Stimulated activated naive CD4-positive, alpha-beta T cell (primary cell): Measurements from ENCODE around the gene POLE3.
"Not testable (repeated sequence)": the region's sequence is repeated elsewhere in the genome, so short reads cannot be mapped to it uniquely, and the experiment has no call there.

Experiments
- DNase-seq, 6 experiments: peaks; one replicate each; lab custom pipeline; 2025; lab: John Stamatoyannopoulos, UW

The POLE3 gene, protein sequence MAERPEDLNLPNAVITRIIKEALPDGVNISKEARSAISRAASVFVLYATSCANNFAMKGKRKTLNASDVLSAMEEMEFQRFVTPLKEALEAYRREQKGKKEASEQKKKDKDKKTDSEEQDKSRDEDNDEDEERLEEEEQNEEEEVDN

DNA sequence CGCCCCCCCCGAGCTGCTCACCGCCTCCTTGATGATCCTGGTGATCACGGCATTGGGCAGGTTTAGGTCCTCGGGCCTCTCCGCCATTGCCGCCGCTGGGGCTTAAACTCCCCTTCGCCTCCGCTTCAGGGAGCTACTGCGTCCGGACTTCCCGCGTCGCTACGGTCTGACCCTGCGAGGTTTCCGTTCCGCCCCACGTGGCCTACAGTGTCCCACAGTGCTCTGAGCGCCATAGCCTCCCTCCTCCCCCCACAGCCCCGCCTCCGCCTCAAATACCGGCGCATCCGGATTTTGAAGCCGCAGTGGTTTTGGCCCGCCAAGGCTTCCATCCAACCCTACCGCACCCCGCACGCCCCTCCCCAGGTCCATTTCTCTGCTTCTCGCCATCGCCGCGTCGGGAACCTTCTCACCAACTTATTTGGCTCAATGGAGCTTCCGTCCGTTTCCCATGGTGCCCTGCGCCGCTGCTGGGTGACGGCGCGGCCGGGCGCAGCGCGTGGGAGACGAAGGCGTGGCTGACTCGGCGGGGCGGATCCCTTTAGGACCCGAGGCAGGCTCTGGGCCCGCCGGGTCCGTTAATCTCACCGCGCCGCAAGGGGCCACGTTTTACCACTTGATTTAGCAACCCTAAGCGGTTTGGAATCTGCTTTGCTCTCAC, at the start of gene POLE3, which contains the start of gene C9orf43:
POLE3 (minus strand) TSS at position 469 of the 658 bp plus-strand sequence; CDS start at position 87, 382 bp downstream.
C9orf43 (plus strand) TSS at position 541 of the 658 bp plus-strand sequence. CDS start 2,747 bp downstream, outside the sequence.
- DNase-seq: peak; percentile 88 to 98 (median 94)

DNA sequence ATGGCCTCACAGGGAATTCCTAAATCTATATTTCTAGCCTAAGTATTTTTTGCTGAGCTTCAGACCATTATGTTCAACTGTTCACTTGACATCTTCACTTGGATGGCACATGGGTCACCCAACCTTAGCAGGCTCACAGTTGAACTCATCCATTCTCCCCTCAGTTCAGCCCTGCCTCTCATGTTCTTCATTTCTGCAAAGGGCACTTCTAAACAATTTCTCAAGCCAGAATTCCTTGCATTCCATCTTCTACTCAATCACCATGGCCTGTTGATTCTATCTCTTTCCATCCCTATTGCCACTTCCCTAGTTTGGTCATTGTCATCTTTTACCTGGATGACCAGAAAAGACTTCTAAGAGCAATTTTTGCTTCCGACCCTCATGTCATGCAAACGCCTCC, 45.8 kb upstream of the POLE3 start:
- no peak for DNase-seq

- no peak for DNase-seq
Measured at GRCh38 chr9:113454914-113455761, 44.7 kb upstream of the POLE3 start.

GRCh38 chr9:113452113-113452605, 41.7 kb upstream of the POLE3 start:
- no peak for DNase-seq

GRCh38 chr9:113449376-113449775, 38.9 kb upstream of the POLE3 start:
- no peak for DNase-seq

GRCh38 chr9:113446323-113446740, 35.9 kb upstream of the POLE3 start:
- DNase-seq: peak in 3 of 6 experiments; percentile 40 to 56 (median 40)

DNA sequence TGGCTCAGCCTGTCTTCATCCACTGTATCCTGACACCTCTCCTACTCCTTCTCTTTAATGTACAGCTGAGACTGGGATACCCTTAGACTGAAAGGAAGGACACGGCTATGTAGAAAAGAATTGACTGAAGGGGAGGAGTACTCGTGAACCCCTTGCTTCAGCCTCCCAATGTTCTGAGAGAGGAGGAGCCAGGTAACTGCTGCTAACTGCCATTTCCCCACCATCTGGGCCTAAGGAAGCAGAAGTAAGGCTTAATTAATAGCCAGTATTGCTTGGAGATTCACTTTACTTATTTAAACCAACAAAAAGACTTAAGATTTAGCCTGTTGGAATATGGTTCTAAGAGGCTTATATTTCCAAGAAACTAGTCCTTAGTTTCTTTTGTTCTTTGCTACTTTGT, 34.3 kb upstream of the POLE3 start:
- DNase-seq: no peak

- not testable (repeated sequence) for DNase-seq
Measured at GRCh38 chr9:113437716-113438115, 27.2 kb upstream of the POLE3 start.

GRCh38 chr9:113436728-113437515, 26.4 kb upstream of the POLE3 start:
- no peak for DNase-seq

DNA sequence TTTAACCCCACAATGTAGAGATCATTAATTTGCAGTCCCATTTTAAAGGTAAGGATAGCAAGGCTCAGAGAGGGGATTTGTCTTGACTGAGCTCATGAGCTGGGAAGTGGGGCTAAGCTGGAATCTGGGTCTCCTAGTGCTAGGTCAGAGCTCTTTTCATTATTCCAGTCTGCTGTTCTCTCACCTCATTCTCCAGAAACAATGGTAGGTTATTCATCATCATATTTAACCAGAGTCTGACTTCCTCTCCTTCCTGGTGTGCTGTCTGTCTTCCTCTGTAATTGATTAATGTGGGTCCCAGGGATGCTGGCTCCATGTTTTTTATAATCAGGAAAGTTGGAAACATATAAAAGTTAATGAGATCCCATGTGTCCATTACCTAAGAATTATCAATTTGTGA, 20.7 kb upstream of the POLE3 start:
- DNase-seq: no peak

DNA sequence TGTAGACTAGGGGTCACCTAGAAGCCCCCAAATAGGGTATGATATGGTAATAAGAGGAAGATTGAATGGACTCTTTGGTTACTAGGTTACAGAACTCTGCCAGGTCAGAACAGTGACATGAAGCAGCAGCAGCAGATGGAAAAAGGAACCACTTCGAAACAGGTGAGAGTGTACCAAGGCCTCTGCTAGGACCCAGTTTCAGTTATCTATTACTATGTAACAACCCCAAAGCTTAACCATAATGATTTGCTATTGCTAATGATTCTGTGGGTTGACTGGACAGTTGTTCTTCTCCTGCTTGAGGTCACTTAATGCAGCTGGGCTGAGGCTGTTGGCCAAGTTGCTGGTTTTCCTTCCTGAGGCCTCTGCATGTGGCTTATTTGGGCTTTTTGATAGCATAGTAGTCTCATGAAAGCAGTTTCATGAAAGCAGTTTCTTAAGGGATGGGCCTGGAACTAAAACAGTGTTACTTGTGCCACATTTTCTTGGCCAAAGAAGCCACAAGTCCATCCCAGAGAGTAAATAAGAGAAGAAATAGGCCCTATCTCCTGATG, 17.7 kb upstream of the POLE3 start:
- DNase-seq: no peak

- DNase-seq: no peak
Measured at GRCh38 chr9:113427629-113428028, 17.2 kb upstream of the POLE3 start.

DNA sequence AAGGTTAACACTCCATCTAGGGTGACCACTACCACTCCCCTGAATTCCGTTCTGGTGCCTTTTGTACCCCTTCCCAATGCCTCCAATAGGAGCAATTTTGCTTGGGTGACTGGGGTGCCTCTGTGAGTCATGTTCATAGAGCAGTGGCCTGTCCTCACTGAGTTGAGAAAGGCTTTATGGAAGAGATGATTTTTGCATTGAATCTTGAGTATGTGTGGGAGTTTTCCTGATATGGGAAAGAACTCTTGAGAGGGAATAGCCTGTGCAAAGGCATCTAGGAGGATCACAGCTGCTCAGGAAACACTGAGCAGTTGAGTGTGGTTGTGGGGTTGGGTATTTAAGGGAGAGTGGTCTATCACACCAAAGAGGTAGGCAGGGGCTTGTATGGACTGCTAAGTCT, 16.2 kb upstream of the POLE3 start:
- no peak for DNase-seq

DNA sequence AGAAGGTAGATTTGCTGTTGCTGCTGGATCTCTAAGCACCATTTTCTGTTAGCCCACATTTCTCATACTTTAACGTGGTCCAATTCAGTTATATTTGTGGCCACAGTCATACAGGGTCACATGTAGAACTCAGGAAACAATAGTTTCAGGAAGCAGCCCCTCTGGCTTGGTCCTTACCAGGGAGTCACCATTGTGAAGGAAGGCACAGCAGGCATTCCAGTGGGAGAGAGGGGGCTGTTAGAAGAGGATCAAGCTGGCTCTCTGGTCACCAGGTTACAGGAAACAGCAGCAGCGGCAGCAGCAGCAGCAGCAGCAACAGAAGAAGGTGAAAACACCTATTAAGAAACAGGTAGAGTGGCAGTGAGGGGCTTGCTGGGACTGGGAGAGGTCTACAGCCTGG, 14.6 kb upstream of the POLE3 start:
- no peak for DNase-seq

DNA sequence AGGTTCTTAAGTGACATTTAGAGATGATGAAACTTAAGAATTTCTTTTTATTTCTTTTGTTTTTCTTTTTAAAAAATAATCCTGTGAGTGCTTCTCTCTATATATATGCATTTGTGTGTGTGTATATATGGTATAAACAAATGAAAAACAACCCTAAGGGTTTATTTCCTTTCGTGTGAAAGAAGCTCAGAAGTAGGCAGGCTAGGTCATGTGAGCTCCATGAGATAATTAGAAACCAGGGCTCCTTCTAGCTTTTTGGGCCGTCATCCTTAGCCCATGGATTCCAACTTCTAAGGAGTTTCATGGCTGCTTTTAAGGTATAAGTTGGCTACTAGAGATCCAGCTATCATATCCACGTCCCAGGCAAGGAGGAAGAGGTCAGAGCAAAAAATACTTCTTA, 11.3 kb upstream of the POLE3 start:
- DNase-seq: no peak

DNA sequence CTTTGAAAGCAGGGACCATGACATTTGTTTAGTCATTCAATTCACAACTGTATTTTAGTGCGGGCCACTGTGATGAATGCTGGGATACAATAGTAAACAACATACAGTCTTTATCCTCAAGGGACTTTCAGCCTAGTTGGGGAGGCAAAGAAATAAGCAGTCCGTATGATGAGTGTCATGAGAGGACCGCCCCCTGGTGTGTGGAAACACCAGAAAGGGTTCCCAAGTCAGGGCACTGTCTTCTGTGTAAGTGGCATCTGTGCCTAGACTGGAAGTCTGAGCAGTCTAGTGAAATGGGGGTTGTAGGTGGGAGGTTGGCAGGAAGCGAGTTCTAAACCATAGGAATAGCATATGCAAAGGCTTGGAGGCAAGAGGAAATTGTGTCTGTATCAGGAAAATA, 6.9 kb upstream of the POLE3 start:
- DNase-seq: no peak

DNA sequence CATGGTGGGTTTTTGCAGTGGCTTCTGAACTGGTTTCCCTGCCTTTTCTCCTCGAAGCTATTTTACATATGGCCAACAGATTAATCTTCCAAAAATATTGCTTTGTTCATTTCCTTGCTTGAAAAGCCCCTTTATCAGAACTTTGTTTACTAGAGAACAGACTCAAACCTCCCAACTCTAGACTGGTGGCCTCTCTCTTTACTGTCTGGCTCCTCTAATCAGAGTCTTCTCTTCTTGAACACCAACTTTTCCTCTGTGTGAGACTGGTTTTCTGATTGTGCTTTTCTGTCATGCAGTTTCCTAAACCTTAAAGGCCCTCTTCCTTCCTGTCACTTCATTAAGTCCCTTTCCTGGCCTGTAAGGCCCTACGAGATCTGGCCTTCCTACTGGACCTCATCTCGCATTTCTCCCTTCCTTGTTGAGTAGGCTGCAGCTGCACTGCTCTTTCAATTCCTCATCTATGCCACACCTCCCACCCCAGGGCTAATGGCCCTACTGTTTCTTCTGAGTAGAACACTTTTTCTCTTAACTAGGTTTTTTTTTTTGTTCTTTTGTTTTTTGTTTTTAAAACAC, 5.8 kb upstream of the POLE3 start:
- DNase-seq: no peak

DNA sequence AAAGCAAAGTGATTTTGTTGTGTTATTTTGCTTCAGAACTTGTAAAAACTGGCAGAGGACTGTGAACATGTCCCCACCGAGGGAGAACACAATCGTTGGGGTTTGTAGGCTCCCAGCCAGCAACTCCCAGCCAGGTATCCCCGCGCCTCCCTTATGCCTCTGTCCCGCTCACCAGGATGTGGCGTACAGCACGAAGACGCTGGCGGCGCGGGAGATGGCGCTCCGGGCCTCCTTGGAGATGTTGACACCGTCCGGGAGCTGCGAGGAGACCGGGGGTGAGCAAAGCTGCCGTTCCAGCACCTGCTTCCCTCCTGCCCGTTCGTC, 630 bp downstream of the POLE3 start:
- DNase-seq: no peak

GRCh38 chr9:113409481-113409880, 994 bp downstream of the POLE3 start:
- no peak for DNase-seq

DNA sequence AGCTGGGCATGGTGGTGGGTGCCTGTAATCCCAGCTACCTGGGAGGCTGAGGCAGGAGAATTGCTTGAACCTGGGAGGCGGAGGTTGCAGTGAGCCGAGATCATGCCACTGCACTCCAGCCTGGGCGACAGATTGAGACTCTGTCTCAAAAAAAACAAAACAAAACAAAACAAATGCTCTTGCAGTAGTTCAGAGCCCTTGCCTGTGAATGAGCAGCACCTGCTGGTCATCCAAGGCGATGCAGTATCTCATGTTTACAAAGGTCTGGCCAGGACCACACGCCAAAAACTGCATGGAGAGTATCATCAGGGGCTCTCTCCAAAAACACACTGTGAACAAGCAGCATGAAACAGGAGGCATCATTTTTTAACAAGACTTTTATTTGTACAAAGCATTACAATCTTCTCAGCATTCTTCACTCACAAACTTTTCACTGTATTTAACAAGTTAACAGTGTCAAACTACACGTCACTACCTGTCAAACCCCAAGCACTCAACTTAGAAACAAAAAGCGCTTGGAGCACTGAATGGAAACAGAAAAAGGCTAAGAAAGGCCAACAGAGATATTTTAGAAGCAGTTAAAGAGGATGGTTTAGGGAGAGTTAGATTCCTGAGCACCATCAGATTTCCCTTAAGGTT, 3.5 kb downstream of the POLE3 start:
- peak; percentile 26 to 59 (median 48) for DNase-seq

DNA sequence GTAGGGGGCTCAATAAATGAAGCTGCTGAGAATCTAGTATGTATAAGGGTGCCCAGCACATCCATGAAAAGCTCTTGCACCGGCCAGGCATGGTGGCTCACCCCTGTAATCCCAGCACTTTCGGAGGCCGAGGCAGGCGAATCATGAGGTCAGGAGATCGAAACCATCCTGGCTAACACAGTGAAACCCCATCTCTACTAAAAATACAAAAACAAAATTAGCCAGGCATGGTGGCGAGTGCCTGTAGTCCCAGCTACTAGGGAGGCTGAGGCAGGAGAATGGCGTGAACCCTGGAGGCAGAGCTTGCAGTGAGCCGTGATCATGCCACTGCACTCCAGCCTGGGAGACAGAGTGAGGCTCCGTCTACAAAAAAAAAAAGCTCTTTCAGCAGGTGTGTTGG, 4.1 kb downstream of the POLE3 start:
- not testable (repeated sequence) for DNase-seq
